MM.1S (cell line): ENCODE data around the gene ZNF474.

ENCODE experiments used
- CTCF ChIP-seq: fragments of 300-600 bp; sonication (generic); IDR thresholded peaks from 2 replicates; pipeline ENCODE4 v1.5.1; 2016; ENCODE audit warnings: antibody characterized with exemption, low read length, mixed read lengths
- EZH2 ChIP-seq: fragments of 300-600 bp; sonication (generic); optimal IDR thresholded peaks from 2 replicates; pipeline ENCODE3; 2017; ENCODE audit warnings: low read depth, mild to moderate bottlenecking, antibody characterized with exemption, low read length, mixed read lengths

- no peak for TF ChIP-seq CTCF
- no peak for TF ChIP-seq EZH2
These were observed 71.1 kb downstream of the ZNF474 start for GRCh38 chr5:122200450-122200849.
